Endothelial cell of umbilical vein (primary cell): Measurements from ENCODE around the gene SULF2. TPM values are rescaled to one million over a fixed set of nuclear protein-coding genes. Genes with fewer than 3 reads are reported as not detected.
A peak's percentile ranks its signal among the peaks of the same experiment; 100 is the strongest.

Experiments
- BruUV-seq: library from RNA; stranded (reverse); fragments of 400-500 nt; replicated peaks from 2 replicates; lab custom pipeline; 2021; lab: Mats Ljungman, UMichigan
- CTCF ChIA-PET: fragments of 300-600, 350-600 bp; sonication (Branson Sonifier 250); formaldehyde crosslinking; loops from one replicate; lab custom pipeline; 2021; ENCODE audit warnings: antibody characterized with exemption, inconsistent platforms; lab: Charles Lee
- POLR2A ChIA-PET: fragments of 300-600, 350-600 bp; sonication (Branson Sonifier 250); formaldehyde crosslinking; loops from one replicate; lab custom pipeline; 2021; ENCODE audit warnings: antibody characterized with exemption, inconsistent platforms; lab: Charles Lee
- DNase-seq: peaks from one replicate; pipeline ENCODE4 v3.0.0-alpha.2; 2011; ENCODE audit warnings: low read depth, low spot score
- FAIRE-seq: peaks from 2 replicates; lab custom pipeline; 2011; peaks lifted over from hg19 to GRCh38; lab: Jason Lieb, UNC
- H2AFZ ChIP-seq: 2 replicates; pipeline ENCODE4 v1.6.0; 2012; ENCODE audit warnings: low read depth, low read length, control low read depth, inconsistent platforms
- H3K27ac ChIP-seq: 2 replicates; pipeline ENCODE4 v1.5.1; 2011; ENCODE audit warnings: low read depth, mild to moderate bottlenecking, control low read depth, low read length, moderate library complexity; ENCODE audit not compliant: insufficient read depth
- H3K27me3 ChIP-seq, 2 experiments: 2 replicates each; pipeline versions ENCODE4 v1.6.0 to v1.6.1; 2011; ENCODE audit warnings: low read length in 2 of 2, mixed read lengths in 1 of 2; ENCODE audit not compliant: control insufficient read depth in 2 of 2, insufficient read depth in 2 of 2
- H3K36me3 ChIP-seq, 2 experiments: 2 replicates in 1 of 2; 3 replicates in 1 of 2; pipeline ENCODE4 v1.5.1; 2011; ENCODE audit warnings: low read length in 2 of 2, mild to moderate bottlenecking in 1 of 2, moderate library complexity in 1 of 2; ENCODE audit not compliant: control insufficient read depth in 2 of 2, insufficient read depth in 2 of 2; ENCODE audit errors: extremely low read depth in 1 of 2
- H3K4me1 ChIP-seq: 3 replicates; pipeline ENCODE4 v1.5.1; 2011; ENCODE audit warnings: mild to moderate bottlenecking, low read length; ENCODE audit not compliant: control insufficient read depth, insufficient read depth; ENCODE audit errors: extremely low read depth
- H3K4me2 ChIP-seq: 2 replicates; pipeline ENCODE4 v1.6.1; 2011; ENCODE audit warnings: low read length, control low read depth, mixed read lengths; ENCODE audit not compliant: insufficient read depth
- H3K4me3 ChIP-seq, 3 experiments: fragments of 200-600 bp in 1 of 3; sonication (generic), shearing (Covaris generic) in 1 of 3; replicated peaks in 1 of 3; 2 replicates each; pipeline ENCODE4 v1.5.1; 2011 to 2016; ENCODE audit warnings: control low read depth in 3 of 3, low read length in 3 of 3, mild to moderate bottlenecking in 2 of 3, inconsistent platforms in 1 of 3, low read depth in 1 of 3, moderate library complexity in 1 of 3; ENCODE audit not compliant: insufficient read depth in 1 of 3
- H3K79me2 ChIP-seq: 2 replicates; pipeline ENCODE4 v1.6.0; 2012; ENCODE audit warnings: low read length, inconsistent platforms; ENCODE audit not compliant: control insufficient read depth, insufficient read depth
- H3K9ac ChIP-seq: replicated peaks from 2 replicates; pipeline ENCODE3; 2011; ENCODE audit warnings: low read length, control low read depth; ENCODE audit not compliant: insufficient read depth; ENCODE audit errors: extremely low read depth
- H3K9me1 ChIP-seq: replicated peaks from 3 replicates; pipeline ENCODE4 v1.6.0; 2011; ENCODE audit warnings: mild to moderate bottlenecking, low read length; ENCODE audit not compliant: control insufficient read depth, insufficient read depth; ENCODE audit errors: extremely low read depth
- H3K9me3 ChIP-seq: replicated peaks from 2 replicates; pipeline ENCODE4 v1.5.1; 2012; ENCODE audit warnings: low read length, inconsistent platforms; ENCODE audit not compliant: control insufficient read depth, insufficient read depth
- H4K20me1 ChIP-seq: replicated peaks from 2 replicates; pipeline ENCODE3; 2011; ENCODE audit warnings: mild to moderate bottlenecking, low read length; ENCODE audit not compliant: control insufficient read depth, insufficient read depth; ENCODE audit errors: extremely low read depth
- CTCF ChIP-seq, 2 donors: IDR thresholded peaks; 1 replicate in 1 of 2; 2 replicates in 1 of 2; pipeline ENCODE4 v1.5.1; 2011; ENCODE audit warnings: low read length in 2 of 2, mild to moderate bottlenecking in 2 of 2, moderate library complexity in 2 of 2, control low read depth in 1 of 2, inconsistent platforms in 1 of 2, low read depth in 1 of 2; ENCODE audit not compliant: insufficient read depth in 1 of 2; ENCODE audit errors: extremely low read depth in 1 of 2
- EZH2 ChIP-seq: IDR thresholded peaks from 2 replicates; pipeline ENCODE4 v1.6.1; 2012; ENCODE audit warnings: borderline replicate concordance, low read depth, mild to moderate bottlenecking, moderate library complexity, low read length, inconsistent platforms; ENCODE audit not compliant: severe bottlenecking
- dilution Hi-C: fragments of 300-500 bp; cut with MboI; formaldehyde crosslinking; loops from one replicate; pipeline ENCODE4 v1.15.0; 2019; ENCODE audit warnings: low sequenced_read_pairs; ENCODE audit not compliant: extremely low pct_ligation_motif_present
- intact Hi-C: fragments of 100-400 bp; cut with micrococcal nuclease; formaldehyde crosslinking; loops from one replicate; pipeline ENCODE4 v1.10.0; 2022
- polyA plus RNA-seq, 4 experiments: library from polyadenylated mRNA; depleted of rRNA in 3 of 4; stranded (reverse) in 3 of 4; unstranded in 1 of 4; fragments of >200 nt; gene quantifications; 2 replicates each; pipeline versions ENCODE4 v1.2.1 to v1.2.3, GENCODE V29; 2011 to 2012; ENCODE audit warnings: missing spikeins in 1 of 4
- total RNA-seq: library from RNA; stranded (reverse); gene quantifications from 2 replicates; pipeline ENCODE4 v1.2.3, GENCODE V29; 2021

The SULF2 gene
- total and polyA plus RNA-seq, 2 donors (not counting 3 experiments of a cell fraction or from before 2014, with no cell fraction given) = 58.5 to 160 TPM

GRCh38 chr20:47677635-47678453 lies 107.4 kb downstream of the SULF2 start:
- no peak for FAIRE-seq

More at GRCh38 chr20:47677635-47678453, 107.4 kb downstream of the SULF2 start:
- peak; percentile 43 for DNase-seq
- TF ChIP-seq EZH2 (no peak), CTCF (IDR thresholded peaks at IDR 0.05; ENCODE audit: extremely low read depth in 1 of 2, insufficient read depth in 1 of 2, low read depth in 1 of 2, low read length in 2 of 2) (peak; percentile 75 to 92)
- H2AFZ ChIP-seq = no peak overlapping the region
- BruUV-seq = no TSS peak
- no peaks in the 10 kb centered on the region for H3K9me1 ChIP-seq
- dilution Hi-C loops = no loop called here
- intact Hi-C loops = loop anchor here (1.0 to 2.0 kb wide), 3 partner anchors 109 to 943 kb away; no protein-coding TSS in a partner anchor
- H3K4me1 ChIP-seq = no peaks in the 10 kb centered on the region
- no peak overlapping the region for H3K4me3 ChIP-seq
- H3K9me3 ChIP-seq = no peaks in the 10 kb centered on the region
- no peaks in the 10 kb centered on the region for H3K27me3 ChIP-seq
- H4K20me1 ChIP-seq = no peaks in the 10 kb centered on the region
- H3K27ac ChIP-seq = no peak overlapping the region
- CTCF ChIA-PET = interaction anchor here (0.5 to 15.4 kb wide), 11 partner anchors 9 to 953 kb away, joined by 3 to 302 read pairs (median 7); no protein-coding TSS in a partner anchor
- POLR2A ChIA-PET = no interaction called here
- H3K36me3 ChIP-seq = no peaks in the 10 kb centered on the region
- H3K79me2 ChIP-seq = no peaks in the 10 kb centered on the region
- no peak overlapping the region for H3K9ac ChIP-seq
- no peak overlapping the region for H3K4me2 ChIP-seq
